Keratinocyte (primary cell): Measurements from ENCODE around the gene OR8B2. TPM values are rescaled to one million over a fixed set of nuclear protein-coding genes. Genes with fewer than 3 reads are reported as not detected.

Source experiments
- DNase-seq: peaks from one replicate; pipeline ENCODE4 v3.0.0-alpha.2; 2011; ENCODE audit warnings: low read depth, missing footprints, low spot score
- FAIRE-seq: peaks from 2 replicates; lab custom pipeline; 2011; peaks lifted over from hg19 to GRCh38; lab: Jason Lieb, UNC
- H2AFZ ChIP-seq: 2 replicates; pipeline ENCODE4 v1.6.0; 2012; ENCODE audit warnings: low read length, control low read depth, inconsistent platforms; ENCODE audit not compliant: control insufficient read depth
- H3K27ac ChIP-seq: 2 replicates; pipeline ENCODE4 v1.5.1; 2011; ENCODE audit warnings: low read length; ENCODE audit not compliant: control insufficient read depth, insufficient read depth
- H3K27me3 ChIP-seq: 3 replicates; pipeline ENCODE4 v1.6.0; 2011; ENCODE audit warnings: low read length; ENCODE audit not compliant: control insufficient read depth, insufficient read depth; ENCODE audit errors: extremely low read depth
- H3K36me3 ChIP-seq, 2 experiments: 2 replicates in 1 of 2; 3 replicates in 1 of 2; pipeline ENCODE4 v1.5.1; 2011; ENCODE audit warnings: low read length in 2 of 2, mild to moderate bottlenecking in 1 of 2; ENCODE audit not compliant: control insufficient read depth in 2 of 2, insufficient read depth in 2 of 2; ENCODE audit errors: extremely low read depth in 1 of 2
- H3K4me1 ChIP-seq: 3 replicates; pipeline ENCODE4 v1.5.1; 2011; ENCODE audit warnings: low read length; ENCODE audit not compliant: control insufficient read depth, insufficient read depth; ENCODE audit errors: extremely low read depth
- H3K4me2 ChIP-seq: 3 replicates; pipeline ENCODE4 v1.6.0; 2011; ENCODE audit warnings: low read depth, low read length; ENCODE audit not compliant: control insufficient read depth, insufficient read depth; ENCODE audit errors: extremely low read depth
- H3K4me3 ChIP-seq, 3 experiments: fragments of 200-600 bp in 1 of 3; sonication (generic) in 1 of 3; 2 replicates in 2 of 3; 3 replicates in 1 of 3; pipeline ENCODE4 v1.5.1; 2011 to 2016; ENCODE audit warnings: low read length in 3 of 3, mild to moderate bottlenecking in 3 of 3, control low read depth in 2 of 3, inconsistent platforms in 1 of 3, low read depth in 1 of 3, mixed read lengths in 1 of 3, mixed run types in 1 of 3, moderate library complexity in 1 of 3; ENCODE audit not compliant: control insufficient read depth in 2 of 3, insufficient read depth in 2 of 3; ENCODE audit errors: extremely low read depth in 1 of 3
- H3K79me2 ChIP-seq: 2 replicates; pipeline ENCODE4 v1.6.0; 2012; ENCODE audit warnings: low read length; ENCODE audit not compliant: control insufficient read depth, insufficient read depth
- H3K9ac ChIP-seq: 3 replicates; pipeline ENCODE4 v1.6.0; 2011; ENCODE audit warnings: low read length; ENCODE audit not compliant: control insufficient read depth, insufficient read depth; ENCODE audit errors: extremely low read depth
- H3K9me1 ChIP-seq: 3 replicates; pipeline ENCODE4 v1.6.0; 2011; ENCODE audit warnings: low read length; ENCODE audit not compliant: control insufficient read depth, insufficient read depth; ENCODE audit errors: extremely low read depth
- H3K9me3 ChIP-seq: 2 replicates; pipeline ENCODE4 v1.5.1; 2012; ENCODE audit warnings: low read depth, low read length; ENCODE audit not compliant: control insufficient read depth
- H4K20me1 ChIP-seq: 3 replicates; pipeline ENCODE4 v1.6.0; 2011; ENCODE audit warnings: low read length; ENCODE audit not compliant: control insufficient read depth, insufficient read depth; ENCODE audit errors: extremely low read depth
- CTCF ChIP-seq, 3 experiments: IDR thresholded peaks in 1 of 3; conservative IDR thresholded peaks in 1 of 3; optimal IDR thresholded peaks in 1 of 3; 2 replicates in 2 of 3; 3 replicates in 1 of 3; pipeline versions ENCODE3 to v1.5.1; 2011; ENCODE audit warnings: low read length in 3 of 3, mild to moderate bottlenecking in 3 of 3, moderate library complexity in 2 of 3, control low read depth in 1 of 3, inconsistent platforms in 1 of 3; ENCODE audit not compliant: insufficient read depth in 2 of 3; ENCODE audit errors: extremely low read depth in 1 of 3
- EZH2 ChIP-seq: IDR thresholded peaks from one replicate; pipeline ENCODE4 v1.6.1; 2012; ENCODE audit warnings: inconsistent platforms, mild to moderate bottlenecking, low read length, moderate library complexity
- dilution Hi-C: fragments of 300-500 bp; cut with MboI; formaldehyde crosslinking; loops from one replicate; pipeline ENCODE4 v1.7.0; 2020; ENCODE audit warnings: low sequenced_read_pairs; ENCODE audit not compliant: extremely low pct_ligation_motif_present
- polyA plus RNA-seq, 5 experiments: library from polyadenylated mRNA; depleted of rRNA in 3 of 5; stranded (reverse) in 3 of 5; stranded (forward) in 1 of 5; unstranded in 1 of 5; fragments of >200 nt; gene quantifications; 1 replicate in 1 of 5; 2 replicates in 3 of 5; 3 replicates in 1 of 5; pipeline versions ENCODE4 v1.2.1 to v1.2.3, GENCODE V29; 2011 to 2012; ENCODE audit warnings: missing spikeins in 2 of 5, low read depth in 1 of 5, low replicate concordance in 1 of 5

Gene OR8B2
- polyA plus RNA-seq, 1 donor (not counting 4 experiments of a cell fraction or from before 2014, with no cell fraction given): not detected

- no peak overlapping the region for H3K27ac ChIP-seq
- H3K4me2 ChIP-seq: no peak overlapping the region
- no peak overlapping the region for H3K4me3 ChIP-seq
- H3K27me3 ChIP-seq: no peaks in the 10 kb centered on the region
- no peaks in the 10 kb centered on the region for H3K4me1 ChIP-seq
- no peak overlapping the region for H2AFZ ChIP-seq
- H3K9ac ChIP-seq: no peak overlapping the region
- DNase-seq (no peak), FAIRE-seq (no peak)
- H4K20me1 ChIP-seq: no peaks in the 10 kb centered on the region
- TF ChIP-seq EZH2 (no peak), CTCF (optimal IDR thresholded peaks at IDR 0.05 in 1 of 3, IDR thresholded peaks at IDR 0.05 in 1 of 3, conservative IDR thresholded peaks at IDR 0.05 in 1 of 3; ENCODE audit: extremely low read depth in 1 of 3, insufficient read depth in 2 of 3, low read length in 3 of 3) (no peak)
- no peaks in the 10 kb centered on the region for H3K36me3 ChIP-seq
- no peaks in the 10 kb centered on the region for H3K9me1 ChIP-seq
- H3K9me3 ChIP-seq: no peaks in the 10 kb centered on the region
- H3K79me2 ChIP-seq: no peaks in the 10 kb centered on the region
- dilution Hi-C loops: no loop called here
Measured at GRCh38 chr11:124380585-124380984, 3.7 kb downstream of the OR8B2 start.

GRCh38 chr11:124376280-124376679 lies 8.0 kb downstream of the OR8B2 start:
- H3K79me2 ChIP-seq: no peaks in the 10 kb centered on the region
- no peak overlapping the region for H3K4me2 ChIP-seq
- H3K9me1 ChIP-seq: no peaks in the 10 kb centered on the region
- no peak overlapping the region for H3K4me3 ChIP-seq
- FAIRE-seq: no peak
- DNase-seq: no peak
- no peak overlapping the region for H3K9ac ChIP-seq
- H3K9me3 ChIP-seq: no peaks in the 10 kb centered on the region
- dilution Hi-C loops: no loop called here
- H4K20me1 ChIP-seq: no peaks in the 10 kb centered on the region
- H3K27ac ChIP-seq: no peak overlapping the region
- H2AFZ ChIP-seq: no peak overlapping the region
- no peaks in the 10 kb centered on the region for H3K4me1 ChIP-seq
- H3K27me3 ChIP-seq: no peaks in the 10 kb centered on the region
- TF ChIP-seq EZH2 (no peak), CTCF (optimal IDR thresholded peaks at IDR 0.05 in 1 of 3, IDR thresholded peaks at IDR 0.05 in 1 of 3, conservative IDR thresholded peaks at IDR 0.05 in 1 of 3; ENCODE audit: extremely low read depth in 1 of 3, insufficient read depth in 2 of 3, low read length in 3 of 3) (no peak)
- H3K36me3 ChIP-seq: no peaks in the 10 kb centered on the region
